GM23338 (cell line): ENCODE results near the gene CD80. TPM values are rescaled to one million over a fixed set of nuclear protein-coding genes. Genes with fewer than 3 reads are reported as not detected.

Experiments
- ATAC-seq: fragments of 200-7000 bp; cut with Tn5 transposase; 3 replicates; pipeline ENCODE4 v1.9.1; 2020
- DNase-seq: peaks from one replicate; pipeline ENCODE4 v3.0.0-alpha.2; 2015; ENCODE audit warnings: low spot score
- H2AFZ ChIP-seq: fragments of 200-600 bp; sonication (generic); 2 replicates; pipeline ENCODE4 v1.8.0; 2016; ENCODE audit warnings: antibody characterized with exemption, mild to moderate bottlenecking, moderate library complexity
- H3F3A ChIP-seq: fragments of 200-600 bp; sonication (generic); replicated peaks from 2 replicates; pipeline ENCODE4 v1.8.0; 2017; ENCODE audit warnings: antibody characterized with exemption, mixed run types, low read depth
- H3K27ac ChIP-seq: fragments of 200-600 bp; sonication (generic); 2 replicates; pipeline ENCODE4 v1.6.1; 2016; ENCODE audit warnings: low read depth
- H3K27me3 ChIP-seq: fragments of 200-600 bp; sonication (generic); 2 replicates; pipeline ENCODE4 v1.8.0; 2016; ENCODE audit warnings: mild to moderate bottlenecking, mixed run types, moderate library complexity; ENCODE audit not compliant: insufficient read depth
- H3K36me3 ChIP-seq: fragments of 200-600 bp; sonication (generic); 2 replicates; pipeline ENCODE4 v1.8.0; 2016; ENCODE audit warnings: mild to moderate bottlenecking; ENCODE audit not compliant: insufficient read depth
- H3K4me1 ChIP-seq: fragments of 200-600 bp; sonication (generic); 2 replicates; pipeline ENCODE4 v1.8.0; 2016; ENCODE audit warnings: mild to moderate bottlenecking, moderate library complexity; ENCODE audit not compliant: insufficient read depth
- H3K4me2 ChIP-seq: fragments of 200-600 bp; sonication (generic); 2 replicates; pipeline ENCODE4 v1.7.1; 2017; ENCODE audit warnings: mixed run types
- H3K4me3 ChIP-seq: fragments of 200-600 bp; sonication (generic); 2 replicates; pipeline ENCODE4 v1.6.1; 2016; ENCODE audit warnings: mixed run types
- H3K79me2 ChIP-seq: fragments of 200-600 bp; sonication (generic); replicated peaks from 2 replicates; pipeline ENCODE4 v1.8.0; 2017; ENCODE audit warnings: mild to moderate bottlenecking; ENCODE audit not compliant: insufficient read depth
- H3K9me2 ChIP-seq: fragments of 200-600 bp; sonication (generic); 2 replicates; pipeline ENCODE4 v1.8.0; 2017; ENCODE audit not compliant: insufficient read depth
- H4K20me1 ChIP-seq: fragments of 200-600 bp; sonication (generic); replicated peaks from 2 replicates; pipeline ENCODE4 v1.8.0; 2017; ENCODE audit warnings: mild to moderate bottlenecking; ENCODE audit not compliant: insufficient read depth
- H3K27ac Mint-ChIP-seq: 2 replicates; pipeline ENCODE4 v1.8.0; 2020; ENCODE audit warnings: inconsistent platforms, mild to moderate bottlenecking, moderate library complexity, mixed read lengths
- H3K27me3 Mint-ChIP-seq: 3 replicates; pipeline ENCODE4 v1.8.0; 2022; ENCODE audit warnings: low read depth, mild to moderate bottlenecking, moderate library complexity, mixed read lengths, inconsistent platforms; ENCODE audit not compliant: insufficient read depth, poor library complexity
- H3K36me3 Mint-ChIP-seq: 3 replicates; pipeline ENCODE4 v1.8.0; 2021; ENCODE audit warnings: low read depth, mild to moderate bottlenecking, inconsistent platforms, moderate library complexity, mixed read lengths
- H3K4me1 Mint-ChIP-seq: 3 replicates; pipeline ENCODE4 v1.8.0; 2020; ENCODE audit warnings: mild to moderate bottlenecking, inconsistent platforms, mixed read lengths
- H3K4me3 Mint-ChIP-seq: 3 replicates; pipeline ENCODE4 v1.8.0; 2021; ENCODE audit warnings: moderate library complexity, mild to moderate bottlenecking, inconsistent platforms, mixed read lengths
- H3K9me3 Mint-ChIP-seq: 3 replicates; pipeline ENCODE4 v1.8.0; 2020; ENCODE audit warnings: moderate library complexity, mild to moderate bottlenecking, inconsistent platforms, mixed read lengths
- CREB1 ChIP-seq: fragments of 250-450 bp; sonication (Bioruptor Pico); IDR thresholded peaks from 2 replicates; pipeline ENCODE4 v1.5.0; 2020; ENCODE audit warnings: low read depth, mild to moderate bottlenecking, moderate library complexity
- EZH2phosphoT487 ChIP-seq: fragments of 200-600 bp; sonication (generic); IDR thresholded peaks from one replicate; pipeline ENCODE4 v1.8.1; 2018; ENCODE audit warnings: antibody characterized with exemption; ENCODE audit not compliant: unreplicated experiment
- STAT1 ChIP-seq: IDR thresholded peaks from one replicate; pipeline ENCODE4 v1.6.1; 2016; ENCODE audit warnings: antibody characterized with exemption; ENCODE audit not compliant: unreplicated experiment
- ZNF331 ChIP-seq: fragments of 250-450 bp; sonication (Bioruptor Pico); IDR thresholded peaks from 2 replicates; pipeline ENCODE4 v1.5.0; 2020; ENCODE audit warnings: low read depth, mild to moderate bottlenecking, moderate library complexity
- ZNF462 ChIP-seq: fragments of 250-450 bp; sonication (Bioruptor Pico); IDR thresholded peaks from 2 replicates; pipeline ENCODE4 v1.5.0; 2020; ENCODE audit warnings: mild to moderate bottlenecking, moderate library complexity
- polyA plus RNA-seq: library from polyadenylated mRNA; unstranded; fragments of >200 nt; fragmentation: Nextera tagmentation; extraction: Ambion mirVana; gene quantifications from 2 replicates; pipeline ENCODE4 v1.2.1, GENCODE V29; 2016
- total RNA-seq: library from RNA; depleted of rRNA; stranded (reverse); fragments of >200 nt; shearing (Covaris generic); gene quantifications from 2 replicates; pipeline ENCODE4 v1.2.3, GENCODE V29; 2014
- TF ChIP-seq, protein P1 (sequence below), 2 experiments: fragments of 200-600 bp in 1 of 2; sonication (generic) in 1 of 2; conservative IDR thresholded peaks; 2 replicates each; pipeline versions ENCODE4 v1.5.1 to v1.6.1; 2016 to 2017; ENCODE audit warnings: antibody characterized with exemption in 2 of 2, low read depth in 2 of 2, mild to moderate bottlenecking in 2 of 2, moderate library complexity in 1 of 2

Gene CD80
- total and polyA plus RNA-seq, 2 experiments from 2014 or later, result not detected

DNA sequence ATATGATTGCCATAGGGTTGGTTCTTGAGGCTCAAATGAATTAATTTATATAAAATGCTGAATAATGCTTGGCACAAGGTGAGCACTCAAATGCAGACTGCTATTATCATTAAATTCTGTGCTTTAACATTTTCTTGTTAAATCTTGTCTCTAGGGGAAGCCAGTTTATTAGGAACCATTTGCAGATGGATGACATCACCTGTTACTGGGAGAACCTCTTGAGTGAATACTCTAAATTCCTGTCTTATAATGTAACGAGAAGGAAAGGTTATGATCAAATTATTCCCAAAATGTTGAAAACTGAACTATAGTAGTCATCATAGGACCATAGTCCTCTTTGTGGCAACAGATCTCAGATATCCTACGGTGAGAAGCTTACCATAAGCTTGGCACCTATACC lies 67.3 kb downstream of the CD80 start (continued):
- TF ChIP-seq ZNF462 (no peak), ZNF331 (no peak), CREB1 (CRISPR knock-in tag) (no peak), EZH2phosphoT487 (no peak)
- TF ChIP-seq, protein P1, sequence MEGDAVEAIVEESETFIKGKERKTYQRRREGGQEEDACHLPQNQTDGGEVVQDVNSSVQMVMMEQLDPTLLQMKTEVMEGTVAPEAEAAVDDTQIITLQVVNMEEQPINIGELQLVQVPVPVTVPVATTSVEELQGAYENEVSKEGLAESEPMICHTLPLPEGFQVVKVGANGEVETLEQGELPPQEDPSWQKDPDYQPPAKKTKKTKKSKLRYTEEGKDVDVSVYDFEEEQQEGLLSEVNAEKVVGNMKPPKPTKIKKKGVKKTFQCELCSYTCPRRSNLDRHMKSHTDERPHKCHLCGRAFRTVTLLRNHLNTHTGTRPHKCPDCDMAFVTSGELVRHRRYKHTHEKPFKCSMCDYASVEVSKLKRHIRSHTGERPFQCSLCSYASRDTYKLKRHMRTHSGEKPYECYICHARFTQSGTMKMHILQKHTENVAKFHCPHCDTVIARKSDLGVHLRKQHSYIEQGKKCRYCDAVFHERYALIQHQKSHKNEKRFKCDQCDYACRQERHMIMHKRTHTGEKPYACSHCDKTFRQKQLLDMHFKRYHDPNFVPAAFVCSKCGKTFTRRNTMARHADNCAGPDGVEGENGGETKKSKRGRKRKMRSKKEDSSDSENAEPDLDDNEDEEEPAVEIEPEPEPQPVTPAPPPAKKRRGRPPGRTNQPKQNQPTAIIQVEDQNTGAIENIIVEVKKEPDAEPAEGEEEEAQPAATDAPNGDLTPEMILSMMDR (conservative IDR thresholded peaks at IDR 0.05; ENCODE audit: low read depth in 2 of 2), result no peak

- Mint-ChIP-seq H3K36me3 (peaks cover 28% of the 10 kb centered on the region), H3K27ac (no peak overlapping the region), H3K4me3 (no peak overlapping the region), H3K9me3 (no peaks in the 10 kb centered on the region), H3K4me1 (no peaks in the 10 kb centered on the region), H3K27me3 (peaks cover 2% of the 10 kb centered on the region)
- ATAC-seq (peak; percentile 48; the same call in 2 of the 3 replicates), DNase-seq (no peak)
- Histone ChIP-seq H3K4me2 (no peak overlapping the region), H3F3A (no peaks in the 10 kb centered on the region), H3K4me1 (no peaks in the 10 kb centered on the region), H3K27me3 (no peaks in the 10 kb centered on the region), H3K9me2 (no peaks in the 10 kb centered on the region), H2AFZ (no peak overlapping the region), H3K27ac (no peak overlapping the region), H3K36me3 (peaks cover 26% of the 10 kb centered on the region), H3K4me3 (no peak overlapping the region), H4K20me1 (no peaks in the 10 kb centered on the region), H3K79me2 (no peaks in the 10 kb centered on the region)
- TF ChIP-seq, protein P1 (conservative IDR thresholded peaks at IDR 0.05; ENCODE audit: low read depth in 2 of 2), result 0 out of 4 replicates have a peak, but pooled peaks of 1 of the 2 experiments have one; percentile 25
- no peak for TF ChIP-seq STAT1
Observed at GRCh38 chr3:119490153-119490552, 69.3 kb downstream of the CD80 start.
